HFFc6 (cell line): ENCODE results near the gene UBE2E2. TPM values are rescaled to one million over a fixed set of nuclear protein-coding genes. Genes with fewer than 3 reads are reported as not detected.

Source experiments
- DNase-seq: peaks from one replicate; pipeline ENCODE4 v3.0.0-alpha.2; 2018
- H3K27ac Mint-ChIP-seq: 2 replicates; pipeline ENCODE4 v1.8.0; 2020; ENCODE audit warnings: mild to moderate bottlenecking, mixed read lengths
- H3K27me3 Mint-ChIP-seq: 2 replicates; pipeline ENCODE4 v1.8.0; 2021; ENCODE audit warnings: mild to moderate bottlenecking, moderate library complexity, mixed read lengths; ENCODE audit not compliant: insufficient read depth
- H3K36me3 Mint-ChIP-seq: 2 replicates; pipeline ENCODE4 v1.8.0; 2021; ENCODE audit warnings: low read depth, mixed read lengths
- H3K4me1 Mint-ChIP-seq: 2 replicates; pipeline ENCODE4 v1.8.0; 2020; ENCODE audit warnings: low read depth, mixed read lengths
- H3K4me3 Mint-ChIP-seq: 2 replicates; pipeline ENCODE4 v1.8.0; 2020; ENCODE audit warnings: mild to moderate bottlenecking, moderate library complexity, mixed read lengths
- H3K9me3 Mint-ChIP-seq: 2 replicates; pipeline ENCODE4 v1.8.0; 2020; ENCODE audit warnings: mild to moderate bottlenecking, mixed read lengths
- total RNA-seq, 6 experiments: library from RNA; stranded (reverse); fragmentation: NEBNext Ultra II Directional; extraction: Animal tissue kit (Norgen Biotek cat#: 25700); gene quantifications; 2 replicates in 1 of 6; 3 replicates in 5 of 6; pipeline ENCODE4 v1.2.3, GENCODE V29; 2021
- TF ChIP-seq, protein P1 (sequence below): fragments of 200-600 bp; sonication (generic); IDR thresholded peaks from 2 replicates; pipeline ENCODE4 v1.5.0; 2021; ENCODE audit warnings: antibody characterized with exemption, mild to moderate bottlenecking

Gene UBE2E2
- total RNA-seq, 6 experiments from 2014 or later: 38.2 to 53.0 (median 47.2) TPM

DNA sequence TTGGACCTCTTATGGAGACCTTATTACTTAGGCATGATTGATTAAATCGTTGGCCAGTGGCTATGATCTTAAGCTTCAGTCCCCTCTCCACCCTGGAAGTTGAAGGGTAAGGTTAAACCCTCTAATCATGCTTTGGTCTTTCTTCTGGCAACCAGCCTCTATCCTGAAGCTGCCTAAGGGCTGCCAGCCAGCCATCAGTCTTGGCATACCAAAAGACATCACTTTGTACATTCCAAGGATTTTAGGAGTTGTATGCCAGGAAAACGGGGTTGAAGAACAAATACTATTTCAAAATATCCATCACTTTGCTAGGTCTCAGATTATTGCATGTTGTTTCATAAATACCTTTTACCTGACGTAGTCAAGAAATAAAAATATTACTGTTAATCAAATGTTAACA, 28.9 kb downstream of the UBE2E2 start:
- no peak overlapping the region for H3K4me3 Mint-ChIP-seq
- peaks cover 33% of the 10 kb centered on the region for H3K4me1 Mint-ChIP-seq
- H3K27me3 Mint-ChIP-seq: peaks cover 3% of the 10 kb centered on the region
- no peak for DNase-seq
- H3K27ac Mint-ChIP-seq: no peak overlapping the region
- TF ChIP-seq, protein P1, sequence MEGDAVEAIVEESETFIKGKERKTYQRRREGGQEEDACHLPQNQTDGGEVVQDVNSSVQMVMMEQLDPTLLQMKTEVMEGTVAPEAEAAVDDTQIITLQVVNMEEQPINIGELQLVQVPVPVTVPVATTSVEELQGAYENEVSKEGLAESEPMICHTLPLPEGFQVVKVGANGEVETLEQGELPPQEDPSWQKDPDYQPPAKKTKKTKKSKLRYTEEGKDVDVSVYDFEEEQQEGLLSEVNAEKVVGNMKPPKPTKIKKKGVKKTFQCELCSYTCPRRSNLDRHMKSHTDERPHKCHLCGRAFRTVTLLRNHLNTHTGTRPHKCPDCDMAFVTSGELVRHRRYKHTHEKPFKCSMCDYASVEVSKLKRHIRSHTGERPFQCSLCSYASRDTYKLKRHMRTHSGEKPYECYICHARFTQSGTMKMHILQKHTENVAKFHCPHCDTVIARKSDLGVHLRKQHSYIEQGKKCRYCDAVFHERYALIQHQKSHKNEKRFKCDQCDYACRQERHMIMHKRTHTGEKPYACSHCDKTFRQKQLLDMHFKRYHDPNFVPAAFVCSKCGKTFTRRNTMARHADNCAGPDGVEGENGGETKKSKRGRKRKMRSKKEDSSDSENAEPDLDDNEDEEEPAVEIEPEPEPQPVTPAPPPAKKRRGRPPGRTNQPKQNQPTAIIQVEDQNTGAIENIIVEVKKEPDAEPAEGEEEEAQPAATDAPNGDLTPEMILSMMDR: no peak
- no peaks in the 10 kb centered on the region for H3K36me3 Mint-ChIP-seq
- H3K9me3 Mint-ChIP-seq: no peaks in the 10 kb centered on the region

GRCh38 chr3:23232854-23233253, 29.7 kb downstream of the UBE2E2 start:
- no peaks in the 10 kb centered on the region for H3K36me3 Mint-ChIP-seq
- TF ChIP-seq, protein P1: no peak
- no peaks in the 10 kb centered on the region for H3K9me3 Mint-ChIP-seq
- H3K4me3 Mint-ChIP-seq: no peak overlapping the region
- peaks cover 33% of the 10 kb centered on the region for H3K4me1 Mint-ChIP-seq
- H3K27me3 Mint-ChIP-seq: peaks cover 3% of the 10 kb centered on the region
- DNase-seq: no peak
- H3K27ac Mint-ChIP-seq: no peak overlapping the region

- Mint-ChIP-seq H3K4me3 (no peak overlapping the region), H3K27me3 (peaks cover 3% of the 10 kb centered on the region), H3K36me3 (no peaks in the 10 kb centered on the region), H3K27ac (no peak overlapping the region), H3K9me3 (no peaks in the 10 kb centered on the region), H3K4me1 (peaks cover 33% of the 10 kb centered on the region)
- DNase-seq: no peak
- TF ChIP-seq, protein P1: no peak
Observed at GRCh38 chr3:23235264-23235663, 32.1 kb downstream of the UBE2E2 start.

DNA sequence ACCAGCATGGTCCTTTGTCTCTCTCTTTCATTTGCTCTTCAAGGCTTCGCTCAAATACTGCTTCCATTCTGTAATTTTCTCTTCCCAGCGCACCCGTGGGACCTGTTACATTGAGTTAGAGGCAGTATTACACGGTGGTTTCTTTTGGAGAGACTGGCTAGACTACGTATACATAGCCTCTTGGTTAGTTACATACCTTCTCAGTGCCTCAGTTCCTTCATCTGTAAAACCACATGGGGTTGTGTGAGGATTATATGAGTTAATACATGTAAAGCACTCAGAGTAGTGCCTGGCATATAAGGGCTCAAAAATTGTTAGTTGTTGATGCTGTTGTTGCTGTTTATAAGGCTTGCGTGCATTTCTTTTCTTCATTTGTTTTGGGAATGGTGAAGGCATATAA, 33.8 kb downstream of the UBE2E2 start:
- Mint-ChIP-seq H3K36me3 (no peaks in the 10 kb centered on the region), H3K4me1 (peaks cover 25% of the 10 kb centered on the region), H3K4me3 (no peak overlapping the region), H3K27me3 (peaks cover 3% of the 10 kb centered on the region), H3K9me3 (no peaks in the 10 kb centered on the region), H3K27ac (no peak overlapping the region)
- DNase-seq: no peak
- TF ChIP-seq, protein P1: no peak

GRCh38 chr3:23238156-23238555, 35.0 kb downstream of the UBE2E2 start:
- Mint-ChIP-seq H3K4me3 (no peak overlapping the region), H3K9me3 (no peaks in the 10 kb centered on the region), H3K4me1 (peaks cover 20% of the 10 kb centered on the region), H3K27ac (no peak overlapping the region), H3K36me3 (no peaks in the 10 kb centered on the region), H3K27me3 (peaks cover 1% of the 10 kb centered on the region)
- TF ChIP-seq, protein P1: no peak
- DNase-seq: no peak

GRCh38 chr3:23238578-23238977, 35.5 kb downstream of the UBE2E2 start:
- H3K9me3 Mint-ChIP-seq: no peaks in the 10 kb centered on the region
- no peak for DNase-seq
- no peak overlapping the region for H3K27ac Mint-ChIP-seq
- peaks cover 19% of the 10 kb centered on the region for H3K4me1 Mint-ChIP-seq
- TF ChIP-seq, protein P1: no peak
- no peak overlapping the region for H3K4me3 Mint-ChIP-seq
- peaks cover 1% of the 10 kb centered on the region for H3K27me3 Mint-ChIP-seq
- H3K36me3 Mint-ChIP-seq: no peaks in the 10 kb centered on the region
